ENCODE results near the gene PLCL1.

DNA sequence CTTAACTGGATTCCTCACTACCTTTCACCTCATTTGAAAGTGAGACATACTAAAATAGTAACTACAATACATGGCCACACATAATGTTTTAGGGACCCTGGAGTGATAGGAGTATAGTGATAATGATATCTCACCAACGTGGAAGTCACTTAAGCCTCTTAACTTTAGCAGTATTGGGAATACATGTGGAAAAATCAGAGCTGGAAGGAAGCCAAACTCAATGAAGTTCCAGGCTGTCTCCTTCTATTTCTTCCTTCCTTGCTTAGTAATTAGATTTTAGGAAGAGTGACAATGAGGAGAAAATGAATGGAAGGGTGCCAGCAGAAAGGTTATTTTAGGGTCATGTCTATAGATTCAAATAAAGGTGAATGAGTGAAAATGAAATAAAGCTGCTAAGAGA lies 387.3 kb downstream of the PLCL1 start:
- TF ChIP-seq SP1 (IDR thresholded peaks at IDR 0.05) (no peak), HDGF (IDR thresholded peaks at IDR 0.05; ENCODE audit: borderline replicate concordance) (no peak), FOXK2 (IDR thresholded peaks at IDR 0.05) (no peak), TARDBP (IDR thresholded peaks at IDR 0.05) (no peak), FOXM1 (IDR thresholded peaks at IDR 0.05; ENCODE audit: borderline replicate concordance) (no peak), ZNF384 (IDR thresholded peaks at IDR 0.05) (no peak)
- TF ChIP-seq, protein P1, sequence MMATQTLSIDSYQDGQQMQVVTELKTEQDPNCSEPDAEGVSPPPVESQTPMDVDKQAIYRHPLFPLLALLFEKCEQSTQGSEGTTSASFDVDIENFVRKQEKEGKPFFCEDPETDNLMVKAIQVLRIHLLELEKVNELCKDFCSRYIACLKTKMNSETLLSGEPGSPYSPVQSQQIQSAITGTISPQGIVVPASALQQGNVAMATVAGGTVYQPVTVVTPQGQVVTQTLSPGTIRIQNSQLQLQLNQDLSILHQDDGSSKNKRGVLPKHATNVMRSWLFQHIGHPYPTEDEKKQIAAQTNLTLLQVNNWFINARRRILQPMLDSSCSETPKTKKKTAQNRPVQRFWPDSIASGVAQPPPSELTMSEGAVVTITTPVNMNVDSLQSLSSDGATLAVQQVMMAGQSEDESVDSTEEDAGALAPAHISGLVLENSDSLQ (IDR thresholded peaks at IDR 0.05) = no peak
